NCI-H1694 treated with DMSO at 0.1 percent for 48 hours (cell line): Measurements from ENCODE around the gene USF3.
"Not testable (repeated sequence)": the region's sequence is repeated elsewhere in the genome, so short reads cannot be mapped to it uniquely, and the experiment has no call there.

Experiments used
- DNase-seq: peaks from one replicate; lab custom pipeline; 2025; lab: John Stamatoyannopoulos, UW

Gene USF3

DNA sequence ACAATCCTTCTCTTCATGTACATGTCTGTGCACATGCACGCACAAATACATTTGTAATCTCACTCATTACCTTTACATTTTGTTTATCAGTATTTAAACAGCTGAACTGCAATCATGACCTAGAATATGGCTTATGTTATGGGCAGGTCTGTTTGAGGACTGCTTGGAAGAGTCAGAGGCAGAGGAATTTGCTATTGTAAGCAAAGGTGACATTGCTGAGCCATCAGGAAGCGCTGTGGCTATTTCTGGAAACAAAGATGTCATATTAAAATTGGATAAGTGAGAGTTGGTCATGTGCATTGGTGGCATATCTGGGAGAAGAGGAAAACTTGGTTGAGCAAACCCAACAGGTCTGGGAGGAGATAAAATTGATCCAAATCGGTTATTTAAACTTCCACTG lies 41.6 kb downstream of the USF3 start:
- DNase-seq: no peak

DNA sequence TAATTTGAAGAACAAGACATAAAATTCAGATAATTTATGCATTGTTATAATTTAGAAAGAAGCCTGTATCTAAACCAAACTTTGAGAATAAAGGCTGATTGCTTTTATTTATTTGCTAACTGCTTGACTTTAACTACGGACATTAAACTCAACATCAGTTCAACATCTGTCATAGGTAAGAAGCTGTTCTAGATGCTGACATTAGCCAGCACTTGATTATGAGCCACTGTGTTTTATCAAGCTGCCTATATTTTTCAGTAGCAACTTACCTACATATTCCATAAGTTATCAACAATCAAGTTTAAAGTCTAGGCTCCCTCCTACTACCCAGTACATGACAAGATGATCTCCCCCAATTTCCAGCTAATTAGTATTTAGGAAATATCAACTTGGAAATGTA lies 42.1 kb downstream of the USF3 start:
- DNase-seq: no peak

DNA sequence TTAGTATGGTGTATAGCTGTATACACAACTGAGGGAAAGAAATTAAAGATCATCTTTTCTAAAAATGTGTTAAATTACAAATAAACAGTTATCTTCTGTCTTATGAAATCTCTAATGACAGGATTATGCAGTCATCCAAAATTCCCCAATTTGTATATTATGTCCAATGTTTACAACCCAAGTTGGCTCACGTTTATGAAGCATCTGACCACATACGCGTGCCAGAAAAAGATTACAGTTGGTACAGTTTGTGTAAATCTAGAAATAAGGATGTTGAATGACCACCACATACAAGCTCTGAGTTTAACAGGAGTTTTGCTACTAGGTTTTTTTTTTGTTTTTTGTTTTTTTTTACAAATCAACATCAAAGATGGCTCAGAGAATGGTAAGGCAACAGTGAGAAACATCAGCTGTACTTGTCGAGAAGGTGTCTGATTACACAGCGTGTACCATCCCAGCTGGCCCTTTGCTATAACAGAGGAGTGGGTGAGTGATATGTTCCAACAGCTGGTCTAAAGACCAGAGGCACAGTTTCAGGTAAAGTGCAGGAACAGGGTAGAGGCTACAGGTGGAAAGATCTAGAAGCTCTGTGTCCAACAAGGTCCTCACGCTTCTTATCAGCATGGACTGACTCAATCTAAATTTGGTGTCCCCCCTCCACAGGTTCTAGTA lies 47.1 kb downstream of the USF3 start:
- no peak for DNase-seq

DNA sequence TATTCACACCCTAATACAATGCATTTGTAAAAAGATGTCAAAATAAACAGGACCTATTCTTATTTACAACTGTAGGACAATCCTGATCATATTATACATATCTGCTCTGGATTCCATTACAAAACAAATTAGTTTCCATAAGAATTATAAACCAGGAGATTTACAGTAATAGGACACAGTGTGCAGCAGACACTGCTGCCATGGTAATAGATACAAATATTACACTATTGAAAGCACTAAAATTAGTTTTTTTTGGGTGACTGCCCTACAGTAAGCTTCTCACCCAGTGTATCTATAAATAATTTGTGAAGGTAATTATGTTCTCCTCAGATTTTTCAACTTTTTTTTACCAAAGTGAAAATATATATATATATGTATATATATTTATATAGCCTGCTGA lies 47.9 kb downstream of the USF3 start:
- no peak for DNase-seq

DNA sequence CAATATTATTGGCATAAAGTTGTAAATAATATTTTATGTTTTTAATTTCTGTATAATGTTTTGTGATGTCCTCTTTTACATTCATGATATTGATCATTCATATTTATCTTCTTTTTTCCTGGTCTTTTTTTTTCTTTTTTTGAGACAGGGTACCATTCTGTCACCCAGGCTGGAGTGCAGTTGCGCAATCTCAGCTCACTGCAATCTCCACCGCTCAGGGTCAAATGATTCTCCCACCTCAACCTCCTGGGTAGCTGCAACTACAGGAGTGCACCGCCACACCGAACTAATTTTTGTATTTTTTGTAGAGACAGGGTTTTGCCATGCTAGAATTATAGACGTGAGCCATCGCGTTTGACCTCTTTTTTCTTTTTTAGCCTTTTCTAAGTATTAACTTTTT lies 52.9 kb downstream of the USF3 start:
- no peak for DNase-seq

DNA sequence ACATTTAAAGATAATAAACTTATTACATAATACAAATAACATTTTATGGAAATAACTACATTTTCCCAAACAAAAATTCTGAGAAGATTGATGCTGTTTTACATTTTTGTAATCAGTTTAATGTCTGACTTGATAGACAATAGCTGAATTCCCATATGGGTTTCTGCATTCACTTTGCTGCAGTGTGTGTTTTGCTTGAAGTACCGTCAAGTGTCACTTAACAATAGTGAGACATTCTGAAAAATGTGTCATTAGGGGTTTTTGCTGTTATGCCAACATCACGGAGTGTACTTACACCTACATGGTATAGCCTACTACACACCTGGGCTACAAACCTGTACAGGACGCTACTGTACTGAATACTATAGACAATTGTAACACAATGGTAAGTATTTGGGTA lies 57.5 kb downstream of the USF3 start:
- no peak for DNase-seq

DNA sequence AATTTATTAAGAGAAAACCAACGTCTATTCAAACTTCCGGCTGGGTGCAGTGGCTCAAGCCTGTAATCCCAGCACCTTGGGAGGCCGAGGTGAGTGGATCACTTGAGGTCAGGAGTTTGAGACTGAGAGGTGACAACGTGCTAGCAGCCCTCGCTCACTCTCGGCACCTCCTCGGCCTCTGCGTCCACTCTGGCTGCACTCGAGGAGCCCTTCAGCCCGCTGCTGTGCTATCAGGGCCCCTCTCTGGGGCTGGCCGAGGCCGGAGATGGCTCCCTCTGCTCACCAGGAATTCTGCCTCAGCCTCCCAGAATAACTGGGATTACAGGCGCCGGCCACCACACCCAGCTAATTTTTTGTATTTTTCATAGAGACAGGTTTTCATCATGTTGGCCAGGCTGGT lies 58.7 kb downstream of the USF3 start:
- no peak for DNase-seq

DNA sequence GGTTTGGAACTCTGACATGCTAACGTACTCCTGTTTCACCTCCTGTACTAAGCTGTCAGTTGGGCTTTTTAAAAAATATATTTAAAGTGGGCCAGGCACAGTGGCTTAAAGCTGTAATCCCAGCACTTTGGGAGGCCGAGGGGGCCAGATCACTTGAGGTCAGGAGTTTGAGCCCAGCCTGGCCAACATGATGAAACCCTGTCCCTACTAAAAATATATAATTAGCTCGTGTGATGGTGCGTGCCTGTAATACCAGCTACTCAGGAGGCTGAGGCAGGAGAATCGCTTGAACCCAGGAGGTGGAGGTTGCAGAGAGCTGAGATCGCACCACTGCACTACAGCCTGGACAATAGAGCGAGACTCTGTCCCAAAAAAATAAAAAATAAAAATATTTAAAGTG lies 60.4 kb downstream of the USF3 start:
- DNase-seq: not testable (repeated sequence)

DNA sequence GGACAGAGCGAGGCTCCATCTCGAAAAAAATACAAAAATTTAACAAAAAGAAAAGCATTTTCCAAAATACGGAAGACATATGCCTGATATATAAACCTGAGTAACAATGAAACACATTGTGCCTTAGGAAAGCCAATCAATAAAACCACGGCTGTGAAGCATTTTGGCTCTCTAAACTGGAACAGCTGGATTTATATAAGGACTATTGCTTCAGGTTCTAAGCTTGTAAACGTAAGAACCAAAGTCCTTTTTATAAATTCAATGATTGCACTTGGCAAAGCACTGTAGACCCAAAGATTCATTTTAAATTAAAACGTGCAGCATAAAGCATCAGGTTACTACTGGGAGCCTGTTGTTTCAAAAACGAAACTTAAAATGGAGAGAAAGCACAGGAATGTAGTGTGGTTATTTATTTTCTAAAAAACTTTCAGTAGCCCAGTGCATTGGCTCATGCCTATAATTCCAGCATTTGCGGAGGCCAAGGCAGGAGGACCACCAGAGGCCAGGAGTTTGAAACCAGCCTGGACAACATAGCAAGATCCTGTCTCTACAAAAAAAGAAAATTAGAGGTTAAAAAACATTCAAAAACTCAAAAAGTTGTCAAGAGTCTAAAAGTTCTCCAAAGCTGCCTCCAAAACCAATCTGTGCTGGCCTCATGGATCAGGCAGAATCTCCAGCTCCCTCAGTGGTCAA lies 61.5 kb downstream of the USF3 start:
- DNase-seq: no peak

DNA sequence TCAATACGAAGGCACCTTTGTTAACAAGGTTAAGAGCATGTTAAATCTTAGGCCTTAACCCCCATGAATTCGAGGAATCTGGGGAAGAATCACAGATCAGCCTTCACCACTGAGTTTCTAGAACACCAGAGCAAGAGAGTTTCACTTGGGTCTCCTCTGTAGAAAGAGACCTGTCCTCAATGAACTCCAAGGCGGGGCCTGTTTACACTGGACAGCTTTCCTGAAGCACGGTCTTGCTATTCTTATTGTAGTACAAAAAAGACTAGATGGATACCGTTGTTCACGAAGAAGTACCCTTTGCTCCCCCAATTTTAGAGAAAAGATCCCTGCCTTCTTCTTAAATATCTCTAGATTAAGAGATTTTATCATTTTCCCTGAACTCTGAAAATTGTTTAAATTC lies 64.9 kb downstream of the USF3 start:
- no peak for DNase-seq

DNA sequence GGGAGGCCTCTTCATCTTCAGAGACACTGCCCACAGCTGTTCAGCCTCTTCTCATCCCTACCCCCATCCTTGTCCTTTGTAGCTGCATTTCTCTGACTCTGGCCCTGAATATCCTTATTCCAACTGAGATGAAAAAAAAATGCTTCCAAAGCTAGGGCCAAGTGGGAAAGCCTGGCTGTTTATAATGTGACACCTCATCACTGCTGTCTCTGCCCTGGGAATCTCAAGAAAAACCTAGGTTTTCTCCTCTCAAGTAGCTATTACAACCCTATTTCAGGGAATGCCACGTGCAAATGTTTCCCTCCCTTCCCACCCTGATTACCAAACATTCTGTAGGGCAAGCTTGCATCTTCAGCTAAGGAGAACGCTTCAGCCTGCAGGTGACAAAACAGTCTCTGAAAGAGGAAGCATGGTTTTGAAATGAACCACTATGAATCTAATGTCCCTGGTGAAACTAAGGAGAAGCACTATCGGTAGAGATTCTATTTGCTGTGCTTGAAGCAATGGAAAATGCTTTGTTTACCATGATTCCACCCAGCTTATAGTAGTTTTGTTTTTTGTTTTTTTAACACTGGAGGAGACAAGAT lies 65.4 kb downstream of the USF3 start:
- no peak for DNase-seq

DNA sequence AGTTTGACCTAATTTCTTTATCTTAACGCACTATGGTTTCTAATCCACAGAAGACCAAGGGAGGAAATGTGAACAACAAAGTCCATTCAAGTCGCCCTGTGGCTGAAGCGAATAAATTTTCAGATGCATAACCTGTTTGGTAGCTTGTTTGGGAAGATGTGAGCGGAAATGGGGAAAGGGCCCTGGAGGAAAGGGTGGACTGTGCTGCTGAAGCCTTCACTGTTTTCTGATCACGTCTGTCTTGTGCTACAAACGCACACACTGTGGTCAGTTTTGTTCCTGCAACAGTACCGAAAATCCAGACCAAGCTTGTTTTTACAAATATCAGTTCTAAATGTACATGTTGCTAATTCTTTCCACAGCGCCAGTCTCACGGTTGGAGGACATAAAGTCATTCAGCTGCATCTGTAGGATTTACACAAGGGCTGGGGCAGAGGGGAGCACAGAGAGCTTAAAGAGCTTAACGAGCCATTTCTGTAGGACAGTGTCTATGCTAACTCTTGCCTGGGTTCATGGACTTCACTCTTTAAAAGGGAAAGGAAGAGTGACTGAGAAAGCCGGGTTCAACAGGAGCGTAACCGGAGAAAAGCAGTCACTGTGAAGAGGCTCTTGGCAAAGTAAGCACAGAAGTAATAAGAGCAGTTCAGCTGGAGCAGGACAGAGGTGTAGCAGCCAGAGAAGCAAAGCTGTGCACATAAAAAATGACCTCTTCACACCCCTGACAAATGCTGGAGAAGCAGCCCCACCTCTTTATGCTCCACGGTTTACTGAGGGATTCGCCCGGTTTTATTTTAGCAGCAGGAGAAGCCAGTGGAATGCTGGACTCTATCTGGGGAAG lies 66.6 kb downstream of the USF3 start:
- DNase-seq: no peak

DNA sequence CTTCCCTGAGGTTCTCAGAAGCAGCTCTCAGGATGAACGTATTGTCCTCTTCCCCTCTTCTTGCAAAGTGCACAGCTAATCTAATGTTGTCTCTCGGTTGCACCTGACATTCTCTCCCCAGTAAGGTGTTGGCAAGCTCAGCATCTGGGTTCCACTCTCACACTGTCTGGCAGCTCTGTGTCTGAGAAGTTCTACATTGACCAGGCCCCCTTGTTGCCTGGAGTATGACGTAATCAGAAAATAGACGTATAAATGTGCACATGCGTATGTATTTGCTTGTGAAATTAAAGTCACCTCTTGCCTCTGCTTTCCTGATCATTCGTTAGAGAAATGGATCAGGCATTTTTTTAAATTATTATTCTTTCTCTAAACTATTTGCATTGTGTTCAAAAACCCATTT lies 67.7 kb downstream of the USF3 start:
- DNase-seq: no peak

DNA sequence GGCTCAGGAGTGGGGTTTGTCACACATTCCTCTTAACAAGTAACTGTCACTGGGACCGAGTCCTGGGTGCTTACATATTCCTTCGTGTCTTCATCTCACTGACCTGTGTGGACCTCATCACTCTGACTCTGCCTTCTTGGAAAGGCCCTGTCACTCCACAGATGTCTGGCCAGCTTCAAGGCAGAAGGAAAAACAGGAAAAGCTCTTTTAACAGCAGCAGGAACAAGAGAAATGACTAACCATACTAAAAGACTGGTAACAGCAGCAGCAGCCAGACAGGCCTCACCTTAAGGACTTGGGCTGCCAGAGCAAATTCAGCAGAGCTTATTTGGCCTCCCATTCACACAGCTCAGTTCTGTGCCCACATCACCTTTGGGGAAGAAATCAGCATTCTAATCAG lies 68.1 kb downstream of the USF3 start:
- DNase-seq: no peak

DNA sequence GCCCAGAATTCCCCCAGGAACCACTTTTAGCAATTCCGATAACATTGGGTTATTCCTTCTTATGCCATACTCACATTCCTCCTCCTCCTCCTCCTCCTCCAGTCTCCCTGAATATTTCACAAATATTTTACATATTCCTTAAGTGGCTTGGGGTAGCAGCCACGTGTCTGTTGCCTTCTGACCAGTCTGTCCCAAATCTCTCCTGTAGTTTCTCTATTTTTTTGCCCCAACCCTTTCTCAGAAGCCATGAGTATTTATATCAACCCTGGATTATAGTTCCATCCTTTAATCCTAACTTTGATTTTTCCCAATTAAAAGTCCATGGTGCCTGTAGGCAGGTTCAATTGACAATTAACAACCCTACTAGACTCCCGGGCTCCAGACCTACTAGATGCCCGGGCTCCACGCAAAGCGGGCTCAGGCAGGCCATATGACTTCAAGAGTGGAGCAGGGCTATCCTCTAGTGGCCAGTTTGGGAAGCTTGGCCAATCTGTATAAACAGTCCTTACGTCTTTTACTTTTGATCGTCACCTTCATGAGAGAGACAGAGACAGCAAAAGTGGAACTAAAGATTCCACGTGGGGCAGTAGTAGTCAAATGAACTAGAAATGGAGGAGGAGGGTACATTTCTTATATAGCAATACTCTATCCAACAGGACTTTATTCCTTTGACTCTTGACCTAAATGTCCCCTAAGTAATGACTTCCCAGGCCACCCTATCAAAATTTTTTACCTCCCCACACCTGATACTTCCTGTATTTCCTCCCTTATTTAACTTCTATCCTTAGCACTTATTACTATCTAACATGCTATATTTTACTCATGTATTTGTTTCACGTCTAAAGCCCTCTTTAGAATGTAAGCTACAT lies 69.7 kb downstream of the USF3 start:
- no peak for DNase-seq

DNA sequence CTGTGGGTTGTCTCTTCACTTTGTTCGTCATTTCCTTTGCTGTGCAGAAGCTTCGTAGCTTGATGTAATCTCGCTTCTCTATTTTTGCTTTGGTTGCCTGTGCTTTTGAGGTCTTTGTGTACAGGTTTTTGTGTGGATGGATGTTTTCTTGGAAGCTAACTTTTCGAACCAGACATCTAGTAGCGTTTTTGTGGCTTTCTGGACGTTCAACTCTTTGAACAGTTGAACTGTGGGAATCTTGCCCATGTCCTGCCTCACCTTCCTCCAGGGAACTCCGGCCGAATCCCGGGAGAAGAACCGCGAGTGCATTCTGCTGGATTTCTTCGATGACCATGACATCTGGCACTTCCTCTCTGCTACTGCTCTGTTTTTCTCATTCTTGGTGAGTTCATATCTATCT lies 70.6 kb downstream of the USF3 start:
- no peak for DNase-seq

DNA sequence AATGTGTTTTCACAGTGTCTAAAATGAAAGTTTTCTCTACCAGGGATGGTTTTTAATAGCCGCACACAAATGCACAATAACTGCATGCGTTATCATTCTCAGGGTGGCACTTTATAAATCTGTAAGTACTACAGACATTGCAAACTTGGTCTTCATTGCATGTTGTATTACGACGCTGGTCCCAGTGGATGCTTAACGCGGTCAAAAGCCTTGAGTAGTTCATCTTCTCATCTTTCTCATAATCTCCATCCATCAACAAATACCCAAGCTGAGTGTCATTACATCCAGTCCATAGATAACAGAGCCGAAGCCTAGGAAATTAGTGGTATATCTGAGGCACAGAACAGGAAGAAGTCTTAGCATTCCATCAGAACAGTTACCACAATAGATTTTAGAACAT lies 72.6 kb downstream of the USF3 start:
- DNase-seq: no peak

DNA sequence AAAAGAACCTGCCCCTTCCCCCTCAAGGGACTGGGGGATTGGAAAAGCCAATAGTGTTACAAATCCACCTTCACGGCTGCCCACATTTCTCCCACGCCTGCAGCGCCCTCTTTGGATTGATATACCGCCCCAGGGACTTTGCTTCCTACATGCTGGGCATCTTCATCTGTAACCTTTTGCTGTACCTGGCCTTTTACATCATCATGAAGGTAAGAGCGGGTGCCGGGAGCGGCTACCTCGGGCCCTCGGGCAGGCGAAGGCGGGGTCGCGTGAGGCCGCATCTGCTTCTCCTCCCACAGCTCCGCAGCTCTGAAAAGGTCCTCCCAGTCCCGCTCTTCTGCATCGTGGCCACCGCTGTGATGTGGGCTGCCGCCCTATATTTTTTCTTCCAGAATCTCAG lies 73.1 kb downstream of the USF3 start:
- DNase-seq: no peak

DNA sequence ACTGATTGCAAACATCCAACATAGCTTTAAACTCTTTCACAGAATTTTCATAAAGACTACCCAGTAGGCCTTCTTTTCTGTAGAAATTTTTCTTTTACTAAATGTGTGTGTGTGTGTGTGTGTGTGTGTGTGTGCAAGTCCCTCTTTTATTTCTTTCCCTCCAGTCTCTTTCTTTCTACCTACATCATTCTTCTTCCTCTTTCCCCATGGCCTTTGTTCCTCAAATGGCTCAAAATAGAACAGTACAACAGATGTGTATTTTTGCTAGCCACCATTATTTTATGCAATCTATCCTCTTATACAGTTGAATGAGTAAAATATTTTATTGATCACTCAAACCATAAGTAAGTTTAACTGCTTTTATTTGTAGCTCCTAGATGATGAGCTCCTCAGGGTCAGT lies 76.4 kb downstream of the USF3 start:
- no peak for DNase-seq

DNA sequence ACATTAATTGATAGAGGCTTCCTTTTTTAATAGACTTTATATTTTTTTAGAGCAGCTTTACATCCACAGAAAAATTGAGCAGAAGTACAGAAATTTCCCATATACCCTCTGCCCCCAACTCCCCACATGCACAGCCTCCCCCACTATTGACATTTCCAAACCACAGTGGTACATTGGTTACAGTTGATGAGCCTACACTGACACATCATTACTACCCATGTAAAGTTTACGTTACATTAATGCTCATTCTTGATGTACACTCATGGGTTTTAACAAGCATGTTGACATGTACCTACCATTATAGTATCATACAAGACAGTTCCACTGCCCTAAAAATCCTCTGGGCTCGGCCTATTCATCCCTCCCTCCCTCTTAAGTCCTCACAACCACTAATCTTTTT lies 78.7 kb downstream of the USF3 start:
- no peak for DNase-seq

DNA sequence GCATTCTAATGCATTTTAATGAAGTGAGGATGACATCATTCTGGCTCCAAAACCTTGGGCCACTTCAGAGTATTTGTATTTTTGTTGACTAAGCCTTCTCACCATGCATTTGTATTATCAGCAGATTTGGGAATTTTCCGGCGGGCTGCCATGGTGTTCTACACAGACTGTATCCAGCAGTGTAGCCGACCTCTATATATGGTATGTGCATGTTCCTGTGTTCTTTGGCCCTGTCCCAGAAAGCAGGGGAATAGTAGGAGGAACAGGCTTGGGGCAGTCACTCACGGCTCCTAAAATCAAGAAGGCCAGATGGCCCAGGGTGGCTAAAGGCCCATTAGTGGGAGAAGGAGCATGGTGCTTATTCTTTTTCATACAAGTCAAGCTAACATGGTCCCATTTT lies 80.5 kb downstream of the USF3 start:
- no peak for DNase-seq

DNA sequence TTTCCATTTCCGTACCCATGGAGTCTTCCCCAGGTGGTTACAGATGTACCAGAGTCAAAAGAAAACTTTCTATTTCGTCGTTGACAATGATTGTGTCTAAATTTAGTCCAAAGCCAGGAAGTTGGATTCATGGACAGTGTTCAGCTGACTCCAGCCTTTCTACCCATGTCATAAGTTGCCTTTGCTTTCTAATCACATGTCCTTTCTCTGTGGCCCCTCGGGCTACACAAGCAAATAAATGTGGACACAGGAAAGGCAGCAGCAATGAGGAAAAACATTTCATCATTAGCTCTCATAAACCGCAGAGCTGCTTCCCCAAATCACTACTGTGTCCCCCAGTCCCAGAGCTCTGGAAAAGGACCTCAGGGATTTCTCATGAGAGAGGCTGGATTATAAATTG lies 82.0 kb downstream of the USF3 start:
- DNase-seq: no peak
